ENCODE measurements around the gene AQP6.

Gene AQP6

DNA sequence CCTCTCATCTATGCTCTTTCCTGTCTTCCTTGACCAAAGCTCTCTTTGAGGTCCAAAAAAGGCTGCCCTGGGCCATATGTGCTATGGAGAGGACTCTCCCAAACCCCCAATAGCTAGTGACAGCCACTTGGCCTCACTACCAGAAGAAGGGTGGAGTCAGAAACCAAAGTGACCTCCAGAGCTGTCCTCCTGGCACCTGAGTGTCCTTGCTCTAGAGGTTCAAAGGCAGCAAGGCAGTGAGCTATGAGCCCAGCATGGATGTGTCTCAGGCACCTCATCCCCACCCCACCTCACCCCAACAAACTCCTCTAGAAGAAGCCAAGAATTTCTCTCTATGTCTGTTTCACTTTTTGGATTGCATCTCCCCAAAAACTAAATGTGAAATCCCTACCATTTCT lies 15.2 kb upstream of the AQP6 start:
- no peak for DNase-seq

DNA sequence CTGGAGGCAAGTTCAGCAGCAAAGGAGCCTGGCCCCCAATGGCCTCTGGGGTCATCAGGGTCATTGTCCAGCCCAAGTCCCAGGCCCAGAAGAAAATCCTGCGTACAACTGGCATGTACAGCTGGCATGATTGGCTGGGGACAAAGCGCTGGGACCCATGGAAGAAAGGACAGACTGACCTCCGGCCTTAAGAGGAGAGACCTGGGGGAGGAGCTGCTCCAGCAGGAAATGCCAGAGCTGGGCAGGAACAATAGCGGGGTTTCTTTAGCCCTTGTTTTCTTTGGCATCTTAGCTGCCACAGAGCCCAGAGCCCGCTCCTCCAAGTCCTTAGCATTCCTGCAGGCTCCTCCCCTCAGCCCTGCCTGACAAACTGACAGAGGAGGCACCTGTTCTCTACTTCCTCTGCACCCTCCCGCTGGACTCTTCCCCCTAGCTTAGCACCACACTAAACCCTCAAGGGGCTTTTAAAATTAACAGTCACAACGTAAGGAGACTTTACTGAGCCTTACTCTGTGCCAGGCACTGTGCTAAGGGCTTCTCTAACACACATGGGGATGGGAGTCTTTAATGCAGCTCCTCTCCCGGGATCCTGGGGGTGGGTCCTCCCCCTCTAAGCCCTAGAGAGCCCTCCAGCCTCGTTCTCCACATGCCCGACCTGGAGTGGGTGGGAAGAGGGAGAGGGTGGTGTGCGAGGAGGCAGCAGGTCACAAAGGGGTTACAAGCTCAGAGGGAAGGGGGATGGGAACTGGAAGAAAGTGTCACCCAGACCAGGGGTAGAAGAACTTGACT lies 12.9 kb upstream of the AQP6 start:
- no peak for DNase-seq

DNA sequence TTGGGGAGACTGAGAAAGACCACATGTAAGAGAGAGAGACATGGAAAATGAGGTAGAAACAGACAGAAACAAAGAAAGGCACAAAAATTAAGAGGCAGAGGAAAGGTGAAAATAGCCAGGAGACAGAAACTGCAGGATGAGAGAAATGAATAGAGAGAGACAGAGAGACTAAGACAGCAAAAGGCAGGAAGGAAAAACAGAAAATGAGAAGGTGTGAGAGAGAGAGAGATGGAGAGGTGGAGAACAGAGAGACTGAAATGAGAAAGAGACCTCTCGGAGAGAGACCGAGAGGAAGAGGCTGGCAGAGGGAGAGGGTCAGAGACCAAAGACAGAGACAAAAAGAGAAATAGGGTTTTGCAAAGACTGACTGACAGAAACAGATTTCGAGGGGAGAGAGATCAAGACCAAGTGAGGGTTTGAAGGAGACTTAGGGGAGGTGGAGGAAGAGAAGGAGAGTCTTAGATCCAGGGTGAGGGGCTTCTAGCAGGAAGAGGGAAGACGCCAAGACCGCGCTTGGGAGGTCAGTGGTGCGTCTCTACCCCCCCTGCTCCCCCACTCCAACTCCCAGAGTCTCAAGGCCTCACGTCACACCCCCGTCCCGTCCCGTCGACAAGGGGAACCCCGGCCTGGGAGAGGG lies 12.2 kb upstream of the AQP6 start:
- no peak for DNase-seq

DNA sequence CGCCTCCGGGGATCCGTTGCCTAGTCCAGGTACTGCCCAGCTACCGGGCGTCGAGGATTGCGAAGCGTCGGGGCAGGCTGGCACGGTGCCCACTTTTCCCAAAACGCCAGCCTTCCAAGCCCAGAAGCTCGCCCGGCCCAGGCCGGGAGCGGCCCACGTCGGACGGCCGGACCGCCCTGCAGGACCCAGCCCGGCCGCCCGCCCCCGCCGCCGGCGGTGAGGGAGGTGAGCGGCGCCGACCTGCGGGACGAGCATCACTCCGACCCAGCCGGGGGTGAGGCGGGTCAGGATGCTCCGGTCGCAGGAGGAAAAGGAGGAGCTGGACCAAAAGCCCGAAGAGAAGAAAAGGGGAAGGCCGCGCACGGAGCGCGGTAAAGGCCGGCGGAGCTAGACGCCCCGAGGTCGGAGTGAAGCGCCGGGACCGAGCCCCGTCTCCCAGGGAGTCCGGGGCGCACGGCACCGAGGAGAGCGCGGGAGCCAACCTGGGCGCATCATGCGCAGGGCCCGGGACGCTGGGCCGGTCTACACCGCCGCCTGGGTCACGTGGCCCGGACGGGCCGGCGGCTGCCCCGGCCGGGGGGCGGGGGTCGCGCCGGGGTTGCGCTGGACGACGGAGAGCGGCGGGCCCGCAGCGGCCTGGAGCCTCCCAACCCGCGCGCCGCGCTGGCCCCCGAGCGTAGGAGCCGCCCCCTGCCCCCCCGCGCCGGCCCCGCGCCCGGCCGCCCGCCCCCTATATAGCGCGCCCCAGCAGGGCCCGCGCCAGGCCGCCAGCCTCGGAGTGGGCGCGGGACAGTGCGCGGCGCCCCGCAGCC lies 11.4 kb upstream of the AQP6 start, which contains the start of gene AQP5:
Gene AQP5 (plus strand): TSS at position 762 of the 812 bp plus-strand sequence. CDS start 146 bp downstream, outside the sequence.
- DNase-seq, result no peak

DNA sequence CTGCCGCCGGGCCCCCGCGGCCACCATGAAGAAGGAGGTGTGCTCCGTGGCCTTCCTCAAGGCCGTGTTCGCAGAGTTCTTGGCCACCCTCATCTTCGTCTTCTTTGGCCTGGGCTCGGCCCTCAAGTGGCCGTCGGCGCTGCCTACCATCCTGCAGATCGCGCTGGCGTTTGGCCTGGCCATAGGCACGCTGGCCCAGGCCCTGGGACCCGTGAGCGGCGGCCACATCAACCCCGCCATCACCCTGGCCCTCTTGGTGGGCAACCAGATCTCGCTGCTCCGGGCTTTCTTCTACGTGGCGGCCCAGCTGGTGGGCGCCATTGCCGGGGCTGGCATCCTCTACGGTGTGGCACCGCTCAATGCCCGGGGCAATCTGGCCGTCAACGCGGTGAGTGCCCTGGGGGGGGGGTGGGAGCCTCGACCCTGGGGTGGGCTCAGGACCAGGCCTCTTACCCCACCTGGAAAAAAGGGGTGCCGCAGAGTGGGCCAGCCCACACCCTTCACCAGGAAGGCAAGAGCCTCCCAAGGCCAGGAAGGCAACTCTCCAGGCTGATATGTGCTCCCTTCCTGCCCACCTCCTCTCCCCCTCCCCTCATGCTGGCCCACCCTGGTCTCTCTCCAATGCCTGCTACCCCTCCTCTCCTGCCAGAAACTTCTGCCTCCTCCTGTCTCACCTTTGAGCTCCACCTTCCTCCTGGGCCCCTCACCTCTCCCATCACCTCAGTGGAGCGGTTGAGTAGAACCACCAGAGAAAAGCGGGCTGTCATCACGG lies 10.6 kb upstream of the AQP6 start:
- no peak for DNase-seq

DNA sequence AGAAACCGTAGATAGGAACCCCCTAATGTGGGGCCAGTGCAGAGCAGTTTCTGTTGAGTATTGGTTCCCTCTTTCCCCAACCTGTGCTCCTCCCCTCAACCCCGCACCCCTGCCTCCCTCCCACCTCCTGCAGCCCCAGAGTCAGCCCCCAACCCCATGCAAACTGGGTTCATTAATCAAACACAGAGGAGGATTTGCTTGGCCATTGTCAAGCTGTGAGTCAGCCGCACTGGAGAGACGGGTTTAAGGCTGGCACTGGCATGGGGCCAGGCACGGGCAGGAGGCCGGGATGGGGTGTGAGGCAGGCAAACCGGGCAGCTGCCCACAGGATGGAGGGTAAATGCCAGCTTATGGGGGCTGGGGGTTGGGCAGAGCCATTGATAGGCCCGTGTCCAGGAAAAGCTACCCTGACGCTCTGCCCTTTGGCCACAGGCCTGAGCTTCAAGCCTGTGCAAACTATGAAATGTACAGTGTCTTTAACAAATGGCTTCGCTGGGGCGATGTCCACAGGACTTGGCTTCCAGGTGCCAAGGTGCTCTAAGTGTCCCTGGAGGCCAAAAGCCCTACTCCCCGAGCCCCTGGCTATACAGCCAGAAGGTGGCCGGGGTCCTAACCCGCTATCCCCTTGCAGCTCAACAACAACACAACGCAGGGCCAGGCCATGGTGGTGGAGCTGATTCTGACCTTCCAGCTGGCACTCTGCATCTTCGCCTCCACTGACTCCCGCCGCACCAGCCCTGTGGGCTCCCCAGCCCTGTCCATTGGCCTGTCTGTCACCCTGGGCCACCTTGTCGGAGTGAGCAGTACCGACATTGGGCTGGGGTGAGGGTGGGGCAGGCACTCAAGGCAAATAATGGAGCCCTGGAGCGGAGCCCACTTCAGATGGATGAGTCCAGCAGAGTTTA lies 9.6 kb upstream of the AQP6 start:
- no peak for DNase-seq

DNA sequence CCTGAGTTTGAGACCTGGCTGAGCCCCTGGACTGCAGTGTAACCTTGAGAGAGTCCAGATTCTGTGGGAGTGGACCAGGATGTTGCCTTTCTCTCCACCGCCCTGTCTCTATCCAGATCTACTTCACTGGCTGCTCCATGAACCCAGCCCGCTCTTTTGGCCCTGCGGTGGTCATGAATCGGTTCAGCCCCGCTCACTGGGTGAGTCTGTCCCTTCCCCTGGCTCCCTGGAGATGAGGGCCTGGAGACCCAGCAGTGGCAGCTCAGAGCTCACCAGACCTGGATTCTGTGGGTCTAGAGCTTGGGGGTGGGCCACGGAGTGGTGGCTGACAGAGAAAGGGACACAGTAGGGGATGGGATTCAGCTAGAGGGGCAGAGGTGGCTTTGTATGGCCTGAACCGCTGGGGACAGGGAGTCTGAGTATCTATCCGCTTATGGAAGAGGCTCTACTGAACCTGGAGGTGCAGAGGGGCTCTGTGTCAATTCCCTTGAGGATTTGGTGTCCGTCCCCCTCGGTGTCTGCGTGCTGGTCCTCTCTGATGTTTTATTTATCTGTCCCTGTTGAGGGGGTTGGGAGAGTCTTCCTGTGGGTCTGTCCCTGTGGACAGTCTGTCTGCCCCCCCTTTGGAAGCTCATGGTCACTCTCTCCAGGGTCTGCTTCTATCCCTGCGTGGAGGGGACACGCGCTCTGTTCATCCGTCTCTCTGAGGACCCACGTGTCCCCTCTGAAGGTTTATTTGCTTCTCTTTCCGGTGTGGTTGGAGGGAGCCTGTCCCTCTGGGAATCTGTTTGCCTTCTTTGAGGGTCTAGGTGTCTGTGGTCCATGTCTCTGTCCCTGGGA lies 8.6 kb upstream of the AQP6 start:
- no peak for DNase-seq

DNA sequence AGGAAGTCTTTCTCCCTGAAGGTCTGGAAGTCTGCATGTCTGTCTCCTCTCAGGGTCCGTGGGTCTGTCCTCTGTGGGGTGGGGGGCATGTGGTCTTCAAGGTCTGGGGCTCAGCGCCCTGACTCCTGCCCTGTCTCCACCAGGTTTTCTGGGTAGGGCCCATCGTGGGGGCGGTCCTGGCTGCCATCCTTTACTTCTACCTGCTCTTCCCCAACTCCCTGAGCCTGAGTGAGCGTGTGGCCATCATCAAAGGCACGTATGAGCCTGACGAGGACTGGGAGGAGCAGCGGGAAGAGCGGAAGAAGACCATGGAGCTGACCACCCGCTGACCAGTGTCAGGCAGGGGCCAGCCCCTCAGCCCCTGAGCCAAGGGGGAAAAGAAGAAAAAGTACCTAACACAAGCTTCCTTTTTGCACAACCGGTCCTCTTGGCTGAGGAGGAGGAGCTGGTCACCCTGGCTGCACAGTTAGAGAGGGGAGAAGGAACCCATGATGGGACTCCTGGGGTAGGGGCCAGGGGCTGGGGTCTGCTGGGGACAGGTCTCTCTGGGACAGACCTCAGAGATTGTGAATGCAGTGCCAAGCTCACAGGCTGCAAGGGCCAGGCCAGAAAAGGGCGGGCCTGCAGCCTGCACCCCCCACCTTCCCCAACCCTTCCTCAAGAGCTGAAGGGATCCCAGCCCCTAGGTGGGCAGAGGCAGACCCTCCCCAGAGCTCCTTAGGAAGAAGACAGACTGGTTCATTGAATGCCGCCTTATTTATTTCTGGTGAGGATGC lies 7.7 kb upstream of the AQP6 start:
- no peak for DNase-seq

DNA sequence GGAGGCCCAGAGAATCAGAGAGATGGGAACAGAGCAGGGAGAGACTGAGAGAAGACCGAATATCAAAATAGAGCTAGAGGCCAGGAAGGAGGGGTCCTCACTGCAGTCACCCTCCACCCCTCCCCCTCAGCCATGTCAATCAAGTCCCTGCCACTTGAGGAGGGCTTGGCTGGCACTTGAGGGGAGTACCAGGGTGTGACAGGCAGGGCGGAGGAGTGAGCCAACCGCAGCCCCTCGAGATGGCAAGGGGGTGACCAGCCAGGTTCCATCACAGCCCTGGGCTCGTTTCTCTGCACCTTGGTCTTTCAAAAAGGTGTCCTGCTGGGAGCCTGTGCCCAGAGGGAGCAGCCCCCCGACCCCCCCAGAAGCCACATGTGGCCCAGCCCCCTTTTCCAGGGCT lies 6.9 kb upstream of the AQP6 start:
- DNase-seq, result no peak

DNA sequence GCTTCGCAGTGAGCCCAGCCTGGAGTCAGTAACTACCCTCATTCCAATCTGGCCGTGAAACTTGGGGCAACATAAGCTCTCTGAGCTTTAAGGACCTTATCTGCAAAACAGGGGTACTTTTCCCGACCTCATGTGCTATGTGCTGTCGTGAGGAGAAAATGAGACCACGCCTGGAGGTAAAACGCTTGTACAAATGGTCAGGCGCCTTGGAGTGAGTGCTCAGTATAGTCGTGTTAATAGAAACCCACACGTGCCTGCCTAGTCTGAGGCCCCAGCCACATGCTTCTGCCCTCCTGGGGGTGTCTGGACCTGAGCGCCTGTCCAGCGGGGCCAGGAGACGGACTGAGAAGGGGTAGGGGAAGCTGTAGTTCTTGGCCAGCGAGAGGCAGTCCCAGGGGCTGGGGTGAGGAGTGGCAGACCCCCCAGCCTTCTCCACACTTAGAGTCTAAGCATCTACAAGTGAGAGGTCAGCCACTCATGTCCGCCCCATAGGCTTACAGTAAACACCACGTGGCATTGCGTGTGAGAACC lies 6.2 kb upstream of the AQP6 start:
- DNase-seq, result no peak

DNA sequence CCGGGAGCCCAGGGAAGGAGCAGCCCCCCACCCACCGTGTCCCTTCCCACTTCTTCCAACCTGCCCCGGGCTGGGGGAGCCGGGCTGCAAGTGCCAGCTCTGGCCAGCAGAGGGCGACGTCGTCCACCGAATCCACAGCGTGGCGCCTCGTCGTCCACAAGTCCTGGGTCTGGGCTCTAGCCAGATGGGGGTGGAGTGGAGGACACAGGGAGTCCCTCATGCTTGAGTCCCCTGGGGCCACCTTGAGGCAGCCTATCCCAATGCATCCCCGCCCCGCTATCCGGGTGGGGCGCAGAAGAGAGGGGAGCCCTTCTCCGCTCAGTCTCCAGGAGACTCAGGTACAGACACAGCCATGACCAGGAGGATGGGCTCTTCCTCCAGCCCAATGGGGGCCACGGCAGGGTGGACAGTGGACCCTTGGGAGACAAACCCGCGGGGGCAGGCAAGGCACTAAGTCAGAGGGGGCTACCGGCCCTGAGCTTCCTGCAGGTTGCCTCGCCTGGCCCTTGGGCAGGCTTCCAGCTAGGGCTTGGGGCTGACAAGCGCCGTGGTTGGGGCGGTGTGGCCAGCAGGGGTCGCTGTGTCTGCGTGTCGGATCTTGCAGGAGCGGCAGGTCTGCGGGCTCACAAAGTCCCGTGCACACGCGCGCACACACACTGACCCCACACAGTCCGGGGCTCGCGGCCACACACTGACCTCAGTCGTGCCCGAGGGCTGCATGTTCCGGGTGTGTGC lies 5.5 kb upstream of the AQP6 start:
- peak; percentile 37 for DNase-seq

DNA sequence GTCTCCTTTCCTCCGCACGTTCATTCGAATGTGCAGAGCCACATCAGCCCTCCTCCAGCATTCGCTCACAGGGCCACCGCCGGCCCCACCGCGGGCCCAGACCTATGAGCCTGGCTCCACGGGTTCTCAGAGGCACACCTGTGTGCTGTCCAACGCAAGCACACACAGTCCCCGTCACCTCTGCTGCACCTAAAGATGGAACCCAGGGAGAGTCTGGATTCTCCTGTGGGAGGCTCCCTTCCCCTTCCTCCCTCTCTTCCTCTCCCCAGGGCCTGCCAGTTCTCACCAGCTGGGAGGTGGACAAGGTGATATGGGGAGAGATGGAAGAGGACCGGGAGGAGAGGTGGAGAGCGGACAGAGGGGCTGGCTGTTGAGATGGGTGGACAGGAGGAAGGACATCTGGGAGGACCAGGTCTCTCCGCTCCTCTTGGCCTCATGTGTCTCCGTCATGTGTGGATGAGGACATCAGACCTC lies 4.9 kb upstream of the AQP6 start:
- no peak for DNase-seq

DNA sequence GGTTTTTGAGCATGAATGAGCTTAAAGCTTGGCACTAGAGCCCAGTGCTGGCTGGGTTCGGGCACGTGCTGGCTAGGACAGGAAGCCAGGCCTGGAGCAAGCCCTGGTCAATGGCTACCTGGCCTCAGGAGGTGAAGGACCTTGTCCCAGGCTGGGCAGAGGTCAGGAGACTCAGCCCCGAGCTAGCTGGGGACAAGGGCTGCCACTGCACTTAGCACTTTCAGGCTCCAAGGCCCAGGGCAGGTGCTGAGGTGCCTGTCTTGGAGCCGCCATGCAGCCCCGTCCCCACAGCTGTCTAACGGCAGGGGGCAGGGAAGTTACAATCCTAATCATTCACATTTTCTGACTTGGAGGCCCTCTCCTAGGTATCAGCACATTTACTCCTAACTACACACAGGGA lies 4.3 kb upstream of the AQP6 start:
- DNase-seq, result no peak

DNA sequence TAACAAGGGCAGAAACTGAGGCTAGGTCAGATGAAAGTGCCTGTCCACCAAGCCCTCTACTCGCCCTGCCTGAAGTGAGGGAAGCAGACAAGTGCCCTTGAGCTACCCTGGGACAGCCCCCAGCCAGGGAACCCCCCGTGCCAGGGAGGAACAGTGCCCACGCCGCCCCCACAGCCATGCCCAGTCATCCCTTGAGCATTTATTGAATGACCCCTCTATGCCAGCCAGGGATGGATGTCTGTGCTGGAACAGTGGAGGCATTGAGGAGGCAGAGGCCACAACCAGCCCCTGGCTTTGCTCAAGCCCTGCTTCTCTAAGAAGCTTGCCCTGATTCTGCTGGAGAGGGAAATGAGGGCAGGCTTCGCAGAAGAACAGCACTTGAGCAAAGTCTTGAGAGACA lies 3.7 kb upstream of the AQP6 start:
- DNase-seq, result no peak

DNA sequence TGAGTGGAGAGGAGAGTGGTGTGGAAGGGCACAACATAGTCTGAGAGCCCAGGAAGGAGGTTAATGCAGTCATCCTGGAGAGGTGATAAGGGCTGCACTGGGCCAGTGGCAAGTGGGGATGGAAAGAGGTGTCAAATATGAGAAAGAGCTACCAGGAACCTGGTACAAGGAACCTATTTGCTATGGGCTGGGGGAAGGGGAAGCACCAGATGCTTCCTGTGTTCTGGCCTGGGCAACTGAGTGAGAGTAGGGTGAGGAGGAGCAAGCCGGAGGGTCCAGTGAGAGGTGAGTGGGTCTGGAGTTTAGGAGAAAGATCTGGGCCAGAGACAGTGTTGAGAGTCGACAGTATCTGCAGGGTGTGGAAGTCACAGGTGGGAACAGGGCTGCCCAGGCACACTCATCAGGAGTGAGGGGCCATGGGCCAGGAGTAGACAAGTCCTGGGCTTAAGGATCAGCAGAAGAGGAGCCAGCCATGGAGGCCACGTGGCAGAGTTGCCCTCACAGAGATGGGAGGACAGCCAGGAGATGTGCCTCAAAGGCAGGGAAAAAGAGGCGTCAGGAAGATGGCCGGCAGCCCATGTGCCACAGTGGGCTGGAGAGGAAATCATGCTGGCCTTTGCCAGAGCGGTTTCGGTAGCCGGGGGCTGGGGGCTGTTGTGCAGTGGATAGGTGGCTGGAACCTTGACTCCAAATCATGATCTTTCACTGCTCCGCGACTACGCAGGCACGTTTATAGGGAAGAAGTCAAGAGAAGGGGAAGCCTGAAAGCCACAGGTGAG lies 2.9 kb upstream of the AQP6 start:
- DNase-seq, result no peak

DNA sequence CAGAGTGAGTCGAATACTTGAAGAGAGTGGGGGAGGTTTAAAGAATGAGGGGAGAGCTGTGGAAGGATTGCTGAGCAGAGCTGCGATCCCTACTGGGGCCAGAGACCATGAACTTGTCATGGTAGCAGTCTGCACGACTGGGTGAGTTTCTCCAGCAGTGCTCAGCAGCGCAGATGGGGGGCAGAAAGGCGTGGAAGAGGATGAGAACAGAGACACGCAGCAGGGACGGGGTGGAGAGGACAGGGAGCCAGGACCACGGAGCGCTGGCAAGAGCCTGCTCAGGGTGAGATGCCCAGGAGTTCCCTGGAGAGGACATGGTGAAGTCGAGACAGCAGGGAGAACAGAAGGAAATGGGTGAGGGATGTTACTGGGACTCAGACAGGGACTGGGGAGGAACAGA lies 2.1 kb upstream of the AQP6 start:
- DNase-seq, result no peak

DNA sequence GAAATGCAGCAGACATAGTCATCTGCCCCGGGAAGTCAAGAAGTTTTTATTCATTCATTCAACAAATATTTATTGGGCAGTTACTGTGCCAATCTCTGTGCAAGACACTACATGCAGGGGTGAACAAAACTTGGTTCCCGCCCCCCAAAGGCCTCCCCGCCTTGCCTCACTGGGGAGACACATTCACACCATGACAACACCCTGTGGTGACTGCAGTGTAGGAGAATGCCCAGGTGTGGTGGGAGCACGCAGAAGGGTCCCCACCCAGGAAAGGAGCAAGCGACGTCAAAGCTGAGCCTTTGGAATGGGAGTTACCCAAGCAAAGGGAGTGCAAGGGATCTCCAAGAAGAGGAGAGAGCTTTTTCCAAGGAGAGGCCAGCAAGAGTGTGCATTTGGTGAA lies 1.6 kb upstream of the AQP6 start:
- no peak for DNase-seq

DNA sequence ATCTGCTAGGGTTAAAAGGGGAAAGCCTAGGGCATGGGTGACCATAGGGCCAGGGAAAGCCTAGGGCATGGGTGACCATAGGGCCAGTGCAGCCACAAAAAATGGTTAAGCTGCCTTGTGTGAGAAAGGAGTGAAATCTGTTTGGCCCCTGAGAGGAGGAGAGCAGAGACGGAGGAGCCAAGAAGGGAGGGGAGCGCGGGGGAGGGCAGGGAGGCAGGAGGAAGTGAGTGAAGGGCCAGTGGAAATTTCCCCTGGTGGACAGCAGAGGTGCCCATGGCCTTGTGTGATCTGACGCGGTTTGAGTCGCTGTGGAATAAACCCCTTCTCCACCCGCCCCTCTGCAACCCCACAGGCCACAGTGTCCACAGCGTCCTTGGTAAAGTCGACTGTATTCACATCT lies 618 bp upstream of the AQP6 start:
- DNase-seq, result no peak

All from DMS 273 treated with DMSO at 0.1 percent for 48 hours (cell line).